Measurements from ENCODE around the gene SCRG1. TPM values are rescaled to one million over a fixed set of nuclear protein-coding genes. Genes with fewer than 3 reads are reported as not detected.
A peak's percentile ranks its signal among the peaks of the same experiment; 100 is the strongest.

SCRG1 gene
- total and polyA plus RNA-seq, 2 donors (not counting 3 experiments of a cell fraction or from before 2014, with no cell fraction given): not detected

GRCh38 chr4:173345648-173346047, 53.3 kb downstream of the SCRG1 start:
- intact Hi-C loops (cut with micrococcal nuclease): no loop called here
- no peaks in the 10 kb centered on the region for H3K9me3 ChIP-seq (replicated peaks; ENCODE audit: control insufficient read depth, insufficient read depth, low read length)
- ChIA-PET CTCF (interaction anchor here (1.2 kb wide), 1 partner anchor 15 kb away, joined by 3 read pairs; no protein-coding TSS in a partner anchor), POLR2A (no interaction called here)
- FAIRE-seq (no peak), DNase-seq (ENCODE audit: low read depth, low spot score) (no peak)
- no TSS peak for BruUV-seq (replicated peaks)
- peaks cover 2% of the 10 kb centered on the region for H3K4me1 ChIP-seq (ENCODE audit: control insufficient read depth, extremely low read depth, insufficient read depth, low read length)
- H3K27me3 ChIP-seq (ENCODE audit: control insufficient read depth in 2 of 2, insufficient read depth in 2 of 2, low read length in 2 of 2): no peaks in the 10 kb centered on the region
- no peaks in the 10 kb centered on the region for H3K79me2 ChIP-seq (ENCODE audit: control insufficient read depth, insufficient read depth, low read length)
- dilution Hi-C loops (cut with MboI; ENCODE audit: extremely low pct_ligation_motif_present, low sequenced_read_pairs): no loop called here
- H4K20me1 ChIP-seq (replicated peaks; ENCODE audit: control insufficient read depth, extremely low read depth, insufficient read depth, low read length): no peaks in the 10 kb centered on the region
- no peaks in the 10 kb centered on the region for H3K9me1 ChIP-seq (replicated peaks; ENCODE audit: control insufficient read depth, extremely low read depth, insufficient read depth, low read length)
- H2AFZ ChIP-seq (ENCODE audit: low read depth, low read length): no peak overlapping the region
- no peak overlapping the region for H3K27ac ChIP-seq (ENCODE audit: insufficient read depth, low read depth, low read length)
- no peak overlapping the region for H3K9ac ChIP-seq (replicated peaks; ENCODE audit: extremely low read depth, insufficient read depth, low read length)
- TF ChIP-seq MYC (IDR thresholded peaks at IDR 0.05; ENCODE audit: low read depth, low read length) (no peak), EZH2 (IDR thresholded peaks at IDR 0.05; ENCODE audit: borderline replicate concordance, low read depth, low read length, severe bottlenecking) (no peak), POLR2AphosphoS5 (IDR thresholded peaks at IDR 0.05; ENCODE audit: insufficient read depth, low read depth, low read length) (no peak), MAX (IDR thresholded peaks at IDR 0.05; ENCODE audit: insufficient read depth, insufficient read length) (no peak), GATA2 (IDR thresholded peaks at IDR 0.05; ENCODE audit: insufficient read depth, insufficient read length, low read depth, low read length) (no peak), FOS (IDR thresholded peaks at IDR 0.05; ENCODE audit: borderline replicate concordance, insufficient read depth, low read length) (no peak), POLR2A (IDR thresholded peaks at IDR 0.05; ENCODE audit: low read depth, low read length) (no peak)
- H3K36me3 ChIP-seq (ENCODE audit: control insufficient read depth in 2 of 2, extremely low read depth in 1 of 2, insufficient read depth in 2 of 2, low read length in 2 of 2): no peaks in the 10 kb centered on the region
- H3K4me2 ChIP-seq (ENCODE audit: insufficient read depth, low read length): no peak overlapping the region
- H3K4me3 ChIP-seq (replicated peaks in 1 of 3; ENCODE audit: insufficient read depth in 1 of 3, low read depth in 1 of 3, low read length in 3 of 3): no peak overlapping the region

GRCh38 chr4:173343832-173344397, 55.0 kb downstream of the SCRG1 start:
- DNase-seq (ENCODE audit: low read depth, low spot score): peak; percentile 52
- dilution Hi-C loops (cut with MboI; ENCODE audit: extremely low pct_ligation_motif_present, low sequenced_read_pairs) (no loop called here), intact Hi-C loops (cut with micrococcal nuclease) (no loop called here)
- Histone ChIP-seq H3K4me3 (replicated peaks in 1 of 3; ENCODE audit: insufficient read depth in 1 of 3, low read depth in 1 of 3, low read length in 3 of 3) (no peak overlapping the region), H2AFZ (ENCODE audit: low read depth, low read length) (peak overlapping the region; percentile 54), H3K27me3 (ENCODE audit: control insufficient read depth in 2 of 2, insufficient read depth in 2 of 2, low read length in 2 of 2) (no peaks in the 10 kb centered on the region), H3K9me1 (replicated peaks; ENCODE audit: control insufficient read depth, extremely low read depth, insufficient read depth, low read length) (no peaks in the 10 kb centered on the region), H4K20me1 (replicated peaks; ENCODE audit: control insufficient read depth, extremely low read depth, insufficient read depth, low read length) (no peaks in the 10 kb centered on the region), H3K27ac (ENCODE audit: insufficient read depth, low read depth, low read length) (no peak overlapping the region), H3K79me2 (ENCODE audit: control insufficient read depth, insufficient read depth, low read length) (no peaks in the 10 kb centered on the region), H3K4me1 (ENCODE audit: control insufficient read depth, extremely low read depth, insufficient read depth, low read length) (peaks cover 2% of the 10 kb centered on the region), H3K9ac (replicated peaks; ENCODE audit: extremely low read depth, insufficient read depth, low read length) (no peak overlapping the region), H3K4me2 (ENCODE audit: insufficient read depth, low read length) (no peak overlapping the region), H3K9me3 (replicated peaks; ENCODE audit: control insufficient read depth, insufficient read depth, low read length) (no peaks in the 10 kb centered on the region), H3K36me3 (ENCODE audit: control insufficient read depth in 2 of 2, extremely low read depth in 1 of 2, insufficient read depth in 2 of 2, low read length in 2 of 2) (no peaks in the 10 kb centered on the region)
- ChIA-PET CTCF (no interaction called here), POLR2A (no interaction called here)
- FAIRE-seq: no peak
- BruUV-seq (replicated peaks): no TSS peak
- no peak for TF ChIP-seq JUN (IDR thresholded peaks at IDR 0.05; ENCODE audit: borderline replicate concordance, insufficient read depth, insufficient read length, low read depth)
- TF ChIP-seq POLR2AphosphoS5 (IDR thresholded peaks at IDR 0.05; ENCODE audit: insufficient read depth, low read depth, low read length): no peak
- TF ChIP-seq POLR2A (IDR thresholded peaks at IDR 0.05; ENCODE audit: low read depth, low read length): no peak
- no peak for TF ChIP-seq FOS (IDR thresholded peaks at IDR 0.05; ENCODE audit: borderline replicate concordance, insufficient read depth, low read length)
- no peak for TF ChIP-seq CTCF (IDR thresholded peaks at IDR 0.05; ENCODE audit: extremely low read depth in 1 of 2, insufficient read depth in 1 of 2, low read depth in 1 of 2, low read length in 2 of 2)
- TF ChIP-seq GATA2 (IDR thresholded peaks at IDR 0.05; ENCODE audit: insufficient read depth, insufficient read length, low read depth, low read length): no peak
- no peak for TF ChIP-seq MYC (IDR thresholded peaks at IDR 0.05; ENCODE audit: low read depth, low read length)
- TF ChIP-seq MAX (IDR thresholded peaks at IDR 0.05; ENCODE audit: insufficient read depth, insufficient read length): no peak
- TF ChIP-seq EZH2 (IDR thresholded peaks at IDR 0.05; ENCODE audit: borderline replicate concordance, low read depth, low read length, severe bottlenecking): no peak

All from endothelial cell of umbilical vein (primary cell).